Iris pigment epithelial cell (primary cell): ENCODE measurements around the gene SH3BP1.
A peak's percentile ranks its signal among the peaks of the same experiment; 100 is the strongest.
"Not testable (repeated sequence)": the region's sequence is repeated elsewhere in the genome, so short reads cannot be mapped to it uniquely, and the experiment has no call there.

Experiments used
- DNase-seq: peaks from one replicate; pipeline ENCODE4 v3.0.0-alpha.2; 2011; ENCODE audit warnings: low read depth

Gene SH3BP1

DNA sequence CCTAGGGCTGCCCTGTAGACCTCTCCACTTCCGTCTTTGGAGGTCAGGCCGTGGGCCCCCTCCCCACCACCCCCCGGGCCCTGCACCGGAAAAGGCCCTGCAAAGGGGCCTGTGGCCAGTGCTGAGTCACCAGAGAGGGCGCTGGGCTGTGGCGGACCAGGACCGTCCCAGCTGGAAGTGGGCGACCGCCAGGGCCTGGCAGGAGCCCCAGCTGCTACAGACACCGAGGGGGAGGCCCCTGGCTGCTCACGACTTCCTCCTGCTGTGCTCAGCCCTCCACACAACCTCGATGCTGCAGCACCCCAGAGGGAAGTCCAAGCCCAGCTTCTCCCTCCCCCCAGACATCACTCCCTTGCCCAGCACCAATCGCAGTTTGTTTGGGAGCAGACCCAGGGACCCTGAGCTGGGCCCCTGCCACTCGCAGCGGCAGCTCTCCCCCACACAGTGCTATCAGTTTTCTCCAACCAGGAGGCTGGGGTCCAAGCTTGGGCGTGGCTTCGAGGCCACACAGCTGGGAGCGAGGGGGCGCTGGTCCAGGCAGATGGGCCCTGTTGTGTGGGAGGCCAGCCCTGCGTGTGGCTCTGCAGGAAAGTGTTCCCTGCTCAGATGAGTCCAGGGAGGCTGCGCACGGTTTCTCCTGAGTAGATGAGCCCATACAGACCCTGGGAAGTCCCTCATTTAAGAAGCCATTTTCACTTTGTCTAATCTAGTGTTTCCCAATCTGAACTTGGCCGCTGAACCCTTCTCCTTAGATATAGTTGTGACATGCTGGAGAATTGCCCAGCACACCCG, 5.6 kb upstream of the SH3BP1 start:
- peak; percentile 73 for DNase-seq

DNA sequence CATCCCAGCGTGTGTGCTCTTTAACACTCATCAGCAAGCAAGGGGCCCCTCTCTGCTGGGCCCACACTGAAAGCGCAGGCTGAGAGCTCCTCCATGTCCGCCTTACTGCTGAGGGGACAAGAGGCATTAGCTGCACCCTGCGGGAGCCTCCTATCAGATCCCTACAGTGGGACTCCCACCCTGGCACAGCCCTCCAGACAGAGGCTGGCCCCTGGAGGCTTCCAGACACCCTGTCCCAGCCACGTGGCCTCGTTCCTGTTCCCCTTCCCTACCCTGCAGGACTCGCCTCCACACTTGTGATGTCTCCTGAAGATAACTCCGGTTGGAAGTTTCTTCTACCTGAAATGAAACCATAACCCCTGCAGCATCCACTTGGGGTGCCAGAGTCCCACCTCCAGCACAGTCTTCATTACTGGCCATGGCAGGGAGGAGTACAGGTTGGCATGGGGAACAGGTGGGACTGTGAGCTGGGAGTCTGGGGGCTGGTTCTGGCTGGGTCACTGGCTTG, 5.0 kb upstream of the SH3BP1 start:
- peak; percentile 25 for DNase-seq

DNA sequence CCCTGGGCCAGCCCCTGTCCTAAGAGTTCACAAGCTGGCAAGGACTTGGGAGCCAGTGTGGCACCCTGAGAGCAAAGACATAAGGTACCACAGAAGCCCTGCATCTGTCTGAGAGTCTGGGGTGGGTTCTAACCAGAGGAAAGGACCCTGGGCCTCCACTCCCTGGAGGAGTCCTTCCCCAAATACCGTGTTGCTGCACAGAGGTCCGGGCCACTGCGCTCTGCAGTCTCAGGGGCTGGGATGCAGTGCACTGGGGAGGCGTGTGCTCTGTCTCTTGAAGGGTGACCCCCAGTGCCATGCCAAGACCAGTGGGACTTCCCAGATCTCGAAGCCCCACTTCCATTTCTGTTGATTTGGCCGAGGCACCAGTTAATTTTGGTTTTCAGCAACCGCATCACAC, 4.3 kb upstream of the SH3BP1 start:
- DNase-seq = no peak

DNA sequence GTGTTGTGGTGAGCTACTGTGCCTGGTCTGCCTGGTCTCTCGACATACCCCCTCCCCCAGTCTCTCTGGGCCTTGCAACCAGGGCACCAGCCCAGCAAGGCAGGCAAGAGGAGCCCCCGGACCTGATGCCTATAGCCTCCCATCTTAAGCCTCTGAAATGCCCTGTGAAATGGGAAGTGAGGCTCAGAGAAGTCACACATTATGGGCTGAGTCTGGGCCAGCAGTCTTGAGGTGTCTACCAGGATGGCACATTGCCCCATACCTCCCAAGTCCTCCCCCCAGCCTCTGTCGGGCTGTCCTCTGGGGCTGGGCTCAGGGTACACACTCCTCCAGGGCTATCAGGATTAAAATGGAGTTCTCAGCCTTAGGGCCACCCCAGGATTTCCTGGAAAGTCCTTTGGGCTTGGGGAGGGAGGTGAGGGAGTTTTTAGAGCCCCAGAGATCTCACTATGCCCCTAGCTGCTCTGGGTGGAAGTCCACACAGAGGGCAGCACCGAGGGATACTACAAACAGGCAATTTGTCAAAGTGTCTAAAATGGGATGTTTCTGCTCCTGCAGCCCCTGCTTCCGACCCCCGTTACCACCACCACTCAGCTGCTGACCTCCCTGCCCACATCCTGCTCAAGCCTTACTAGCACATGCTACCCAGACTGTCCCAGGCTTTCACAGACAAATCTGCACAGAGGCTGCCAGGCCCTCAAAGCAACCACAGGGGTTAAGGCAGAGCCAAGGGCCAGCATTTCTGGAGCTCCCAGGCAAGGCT, 3.1 kb upstream of the SH3BP1 start:
- DNase-seq = peak; percentile 78

DNA sequence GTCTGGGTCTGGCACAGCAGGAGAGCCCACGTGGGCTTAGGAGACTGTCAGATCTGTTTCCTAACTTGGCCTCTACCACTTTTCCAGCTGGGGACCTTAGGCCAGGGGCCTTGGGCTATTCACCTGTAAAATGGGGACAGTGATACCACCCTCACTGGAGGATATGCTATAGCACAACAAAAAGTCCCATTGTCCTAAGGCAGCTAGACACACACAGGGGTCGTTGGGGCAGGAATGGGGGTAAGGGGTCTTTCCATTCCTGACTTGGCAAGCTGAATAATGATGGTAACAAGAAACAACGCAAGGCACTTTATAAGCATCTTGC, 2.6 kb upstream of the SH3BP1 start:
- no peak for DNase-seq

DNA sequence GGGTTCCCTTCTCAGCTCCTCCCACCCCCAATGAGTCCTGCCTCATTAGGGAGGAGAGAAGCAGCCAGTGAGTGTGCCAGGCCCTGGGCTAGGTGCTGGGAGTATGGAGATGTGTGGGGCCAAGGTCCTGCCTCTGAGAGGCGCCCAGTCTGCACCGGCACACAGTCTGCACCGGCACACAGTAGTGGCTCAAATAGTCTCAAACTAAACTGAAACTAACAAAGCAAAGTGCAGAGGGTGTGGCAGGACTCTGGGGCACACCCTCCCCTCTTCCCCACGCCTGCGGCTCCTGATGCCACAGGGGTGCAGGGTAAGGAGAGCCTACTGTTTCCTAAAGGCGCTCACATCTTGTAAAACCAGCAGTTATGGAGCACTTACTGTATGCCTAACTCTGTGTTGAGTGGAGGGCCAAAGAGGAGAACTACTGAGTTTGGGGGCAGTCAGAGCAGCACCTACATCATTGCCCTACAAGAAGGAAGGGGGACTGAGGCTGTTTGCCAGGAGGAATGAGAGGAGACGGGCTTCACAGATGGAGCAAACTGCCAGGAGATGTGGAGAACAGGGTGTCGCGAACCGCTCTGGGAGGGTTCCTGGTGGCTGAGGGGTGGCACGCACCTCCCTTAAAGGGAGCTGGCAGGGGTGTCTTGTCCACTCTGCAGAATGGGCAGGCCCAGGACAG, 939 bp upstream of the SH3BP1 start:
- no peak for DNase-seq

DNA sequence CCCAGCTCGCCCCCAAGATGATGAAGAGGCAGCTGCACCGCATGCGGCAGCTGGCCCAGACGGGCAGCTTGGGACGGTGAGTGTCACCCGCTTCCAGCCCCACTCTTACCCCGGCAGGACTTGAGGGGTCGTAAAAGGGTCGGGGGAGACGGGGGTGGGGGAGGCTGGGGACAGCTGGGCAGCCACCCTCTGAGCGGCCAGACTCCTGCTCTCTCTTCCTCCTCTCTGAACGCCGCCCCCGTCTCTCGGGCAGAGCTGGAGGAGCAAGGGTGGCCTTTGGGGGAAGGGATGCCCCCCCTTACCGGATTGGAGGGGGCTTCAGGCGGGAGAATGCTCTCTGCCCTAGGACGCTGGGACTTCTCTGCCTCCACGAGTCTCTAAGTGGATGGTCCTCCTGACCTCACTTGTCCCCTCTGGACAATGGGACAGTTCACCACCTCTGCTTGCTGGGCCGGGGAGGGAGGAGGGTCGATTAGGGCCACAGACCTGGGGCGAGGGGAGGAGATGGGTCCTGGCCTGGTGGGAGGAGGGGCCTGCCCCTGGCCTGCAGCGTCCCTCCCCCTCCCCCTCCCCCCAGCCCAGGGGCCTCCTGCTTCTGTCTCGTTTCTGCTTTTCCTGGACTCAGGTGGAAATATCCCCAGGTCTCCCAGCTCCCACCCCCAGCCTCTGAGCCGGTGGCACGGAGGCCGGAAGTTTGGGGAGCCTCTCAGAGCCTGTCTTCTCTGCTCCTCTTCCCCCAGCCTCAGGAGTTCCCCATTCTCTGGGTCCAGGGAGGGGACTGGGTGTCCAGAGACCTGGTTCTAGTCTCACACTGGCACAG, 512 bp downstream of the SH3BP1 start:
- no peak for DNase-seq

DNA sequence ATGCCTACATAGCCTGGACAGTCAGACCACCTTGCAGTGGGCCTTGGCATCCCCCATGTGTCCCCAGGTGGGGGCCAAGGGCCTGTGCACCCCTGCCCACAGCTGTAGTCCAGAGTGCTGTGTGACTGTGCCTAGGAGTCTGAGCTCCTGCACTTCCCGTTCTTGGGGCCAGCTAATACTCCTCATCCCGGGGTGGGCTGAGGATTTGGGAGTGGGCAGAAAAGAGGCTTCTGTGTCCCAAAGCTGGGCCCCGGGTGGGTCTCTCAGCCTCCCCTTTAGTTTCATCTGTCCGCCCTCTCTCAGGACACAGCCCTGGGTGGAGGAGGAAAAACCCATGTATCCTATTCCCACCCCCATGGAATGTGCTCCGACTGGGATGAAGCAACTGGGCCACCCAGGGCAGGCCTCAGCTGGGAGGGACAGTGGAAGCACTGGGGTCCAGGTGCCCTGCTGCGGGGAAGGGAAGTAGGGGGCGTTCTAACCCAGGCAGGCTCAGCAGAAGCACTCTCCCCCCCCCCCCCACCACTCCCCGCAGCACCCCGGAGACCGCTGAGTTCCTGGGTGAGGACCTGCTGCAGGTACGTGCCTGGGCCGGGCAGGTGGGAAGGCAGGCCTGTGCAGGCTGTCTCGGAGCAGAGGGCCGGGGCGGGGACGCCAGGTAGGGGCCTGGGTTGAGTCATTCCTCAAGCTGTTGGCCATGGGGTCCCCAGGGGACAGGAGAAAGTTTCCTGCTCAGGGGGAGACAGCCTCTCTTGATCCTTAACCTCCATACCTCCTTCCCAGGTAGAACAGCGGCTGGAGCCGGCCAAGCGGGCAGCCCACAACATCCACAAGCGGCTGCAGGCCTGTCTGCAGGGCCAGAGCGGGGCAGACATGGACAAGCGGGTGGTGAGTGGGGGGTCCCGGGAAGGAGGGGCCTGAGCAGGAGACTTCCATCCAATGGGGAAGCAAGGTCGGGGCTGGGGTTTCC, 1.4 kb downstream of the SH3BP1 start:
- no peak for DNase-seq

DNA sequence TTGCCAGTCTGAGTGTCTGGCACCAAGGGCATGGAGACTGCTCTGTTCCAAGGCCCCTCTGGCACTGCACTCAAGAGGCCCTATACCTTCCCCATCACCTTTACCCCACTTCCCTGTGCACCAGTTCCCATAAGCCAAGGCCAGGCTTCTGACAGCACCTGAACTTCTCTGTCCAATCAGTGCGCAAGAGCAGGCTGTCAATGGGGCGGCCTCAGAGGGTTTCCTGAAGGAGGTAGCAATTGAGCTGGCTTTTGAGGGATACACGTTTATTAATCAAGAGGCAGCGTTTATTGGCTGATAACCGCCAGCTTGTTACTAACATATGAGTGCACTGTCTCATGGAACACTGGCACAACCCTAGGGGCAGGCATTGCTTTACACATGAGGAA, 2.1 kb downstream of the SH3BP1 start:
- DNase-seq = no peak

DNA sequence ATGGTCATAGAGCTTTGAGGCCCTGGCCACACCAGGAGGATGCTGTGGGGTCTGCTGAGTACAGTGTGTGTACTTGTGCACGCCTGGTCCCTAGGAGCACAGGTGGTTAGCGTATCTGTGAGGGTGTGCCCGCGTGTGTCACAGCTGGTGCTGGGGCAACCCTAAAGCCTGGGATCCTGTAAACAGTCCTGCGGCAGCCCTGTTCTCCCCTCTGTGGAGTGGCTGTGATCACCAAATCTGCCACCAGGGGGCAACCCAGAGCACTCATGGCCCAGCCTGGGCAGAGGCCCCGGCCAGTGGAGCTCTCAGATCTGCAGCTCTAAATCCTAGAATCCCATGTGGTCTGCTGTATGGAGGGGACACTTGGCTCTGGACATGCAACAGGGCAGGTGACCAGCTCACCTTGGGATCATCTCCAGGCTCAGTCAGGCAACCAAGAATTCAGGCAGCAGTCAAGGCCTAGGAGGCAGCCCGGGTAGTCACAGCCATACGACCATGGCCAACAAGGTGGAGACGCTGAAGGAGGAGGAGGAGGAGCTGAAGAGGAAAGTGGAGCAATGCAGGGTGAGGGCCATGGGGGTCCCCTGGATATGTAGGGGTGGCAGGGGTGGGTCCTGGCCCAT, 3.9 kb downstream of the SH3BP1 start:
- peak; percentile 55 for DNase-seq

DNA sequence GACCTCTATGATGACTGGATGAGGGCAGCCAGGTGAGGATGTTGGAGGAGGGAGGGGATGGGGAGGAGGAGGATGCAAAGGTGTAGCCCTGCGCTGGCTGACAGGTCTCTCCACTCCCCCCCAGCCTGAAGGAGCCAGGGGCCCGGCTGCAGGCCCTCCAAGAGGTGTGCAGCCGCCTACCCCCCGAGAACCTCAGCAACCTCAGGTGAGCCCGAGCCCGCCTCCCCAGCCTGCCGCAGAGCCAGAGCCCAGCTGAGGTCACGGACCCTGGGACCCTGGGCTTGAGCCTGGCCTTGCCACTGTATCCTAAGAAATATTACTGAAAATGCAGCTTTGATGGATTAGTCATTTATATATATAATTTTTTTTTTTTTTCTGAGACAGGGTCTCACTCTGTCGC, 7.8 kb downstream of the SH3BP1 start:
- no peak for DNase-seq

DNA sequence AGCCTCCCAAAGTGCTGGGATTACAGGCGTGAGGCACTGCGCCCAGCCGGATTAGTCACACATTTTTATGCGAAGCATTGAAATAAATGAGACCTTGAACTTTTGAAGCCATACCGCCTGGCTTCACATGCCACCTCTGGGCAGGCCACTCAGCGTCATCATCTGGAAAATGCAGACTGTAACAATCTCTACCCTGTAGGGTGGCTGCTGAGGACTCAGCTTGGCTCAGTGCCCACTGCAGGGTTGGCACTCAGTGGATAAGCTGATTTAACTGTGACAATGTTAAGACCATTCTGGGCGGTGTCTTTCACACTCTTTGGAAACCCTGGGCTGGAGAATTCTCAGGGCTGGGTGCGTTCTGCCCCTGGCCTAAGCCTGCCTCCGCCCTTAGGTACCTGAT, 8.5 kb downstream of the SH3BP1 start:
- DNase-seq = no peak

DNA sequence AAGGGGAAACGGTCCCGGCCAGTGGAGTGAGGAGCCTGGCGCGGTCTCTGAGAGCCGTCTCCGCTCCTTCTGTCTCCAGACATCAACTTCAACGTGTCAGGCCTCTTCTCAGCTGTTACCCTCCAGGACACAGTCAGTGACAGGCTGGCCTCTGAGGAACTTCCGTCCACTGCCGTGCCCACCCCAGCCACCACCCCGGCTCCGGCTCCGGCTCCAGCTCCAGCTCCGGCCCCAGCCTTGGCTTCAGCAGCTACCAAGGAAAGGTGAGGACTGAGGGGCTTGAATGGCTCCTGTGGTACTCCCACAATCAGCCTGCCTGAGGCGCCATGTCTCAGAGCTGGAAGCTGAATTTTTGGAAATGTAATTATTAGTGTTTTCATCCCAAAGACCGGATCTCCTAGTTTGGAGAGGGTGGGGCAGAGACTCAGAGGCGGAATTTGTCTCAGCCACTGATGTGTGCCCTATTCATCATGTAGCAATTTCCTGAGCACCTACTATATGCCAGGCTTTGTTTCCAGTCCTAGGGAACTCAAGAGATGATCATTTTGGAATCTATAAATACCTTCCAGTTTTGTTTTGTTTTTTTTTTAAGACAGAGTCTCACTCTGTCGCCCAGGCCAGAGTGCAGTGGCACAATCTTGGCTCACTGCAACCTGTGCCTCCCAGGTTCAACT, 11.1 kb downstream of the SH3BP1 start:
- DNase-seq = no peak

DNA sequence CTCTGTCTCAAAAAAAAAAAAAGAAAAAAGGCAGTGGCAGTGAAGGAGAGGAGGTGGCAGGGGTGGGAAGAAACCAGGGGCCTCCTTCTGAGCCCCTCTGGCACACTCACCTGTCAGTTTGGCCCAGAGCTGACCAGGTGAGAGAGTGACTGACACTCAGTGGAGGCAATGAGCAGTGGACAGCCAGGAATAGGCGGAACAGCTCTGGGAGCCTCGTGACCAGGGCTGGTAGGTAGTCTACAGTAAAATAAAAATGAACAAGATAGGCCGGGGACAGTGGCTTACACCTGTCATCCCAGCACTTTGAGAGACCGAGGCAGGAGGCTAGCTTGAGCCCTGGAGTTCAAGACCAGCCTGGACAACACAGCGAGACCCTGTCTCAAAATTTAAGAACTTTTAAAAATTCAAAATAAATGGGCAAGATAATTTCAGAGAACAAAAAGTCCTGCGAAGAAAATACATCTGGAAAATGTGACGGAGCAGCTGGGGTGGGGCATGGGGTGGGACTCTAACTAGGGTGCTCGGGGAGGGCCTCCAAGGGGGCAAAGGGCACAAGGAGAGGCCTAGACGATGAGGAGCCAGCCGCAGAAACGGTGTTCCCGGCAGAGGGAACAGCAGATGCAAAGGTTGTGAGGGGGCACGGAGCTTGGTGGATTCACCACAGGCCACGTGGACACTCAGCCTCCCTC, 15.2 kb downstream of the SH3BP1 start:
- DNase-seq = no peak

DNA sequence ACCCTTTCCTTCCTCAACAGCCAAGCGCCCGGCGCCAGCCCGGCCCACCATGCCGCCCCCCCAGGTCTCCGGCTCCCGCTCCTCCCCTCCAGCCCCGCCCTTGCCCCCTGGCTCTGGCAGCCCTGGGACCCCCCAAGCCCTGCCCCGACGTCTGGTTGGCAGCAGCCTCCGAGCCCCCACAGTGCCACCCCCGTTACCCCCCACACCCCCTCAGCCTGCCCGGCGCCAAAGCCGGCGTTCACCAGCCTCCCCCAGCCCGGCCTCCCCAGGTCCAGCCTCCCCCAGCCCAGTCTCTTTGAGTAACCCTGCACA, 15.7 kb downstream of the SH3BP1 start:
- DNase-seq = no peak

DNA sequence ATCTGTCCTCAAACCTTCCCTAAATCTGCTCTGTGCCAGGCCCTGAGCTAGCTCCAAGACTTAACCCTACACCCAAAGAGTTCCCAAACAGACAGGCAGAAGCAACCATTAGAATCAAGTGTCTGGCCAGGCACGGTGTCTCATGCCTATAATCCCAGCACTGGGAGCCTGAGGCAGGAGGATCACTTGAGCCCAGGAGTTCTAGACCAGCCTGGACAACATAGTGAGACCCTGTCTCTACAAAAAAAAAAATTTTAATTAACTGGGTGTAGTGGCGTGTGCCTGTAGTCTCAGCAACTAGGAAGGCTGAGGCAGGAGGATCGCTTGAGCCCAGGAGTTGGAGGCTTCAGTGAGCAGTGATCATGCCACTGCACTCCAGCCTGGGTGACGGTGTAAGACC, 17.1 kb downstream of the SH3BP1 start:
- not testable (repeated sequence) for DNase-seq

DNA sequence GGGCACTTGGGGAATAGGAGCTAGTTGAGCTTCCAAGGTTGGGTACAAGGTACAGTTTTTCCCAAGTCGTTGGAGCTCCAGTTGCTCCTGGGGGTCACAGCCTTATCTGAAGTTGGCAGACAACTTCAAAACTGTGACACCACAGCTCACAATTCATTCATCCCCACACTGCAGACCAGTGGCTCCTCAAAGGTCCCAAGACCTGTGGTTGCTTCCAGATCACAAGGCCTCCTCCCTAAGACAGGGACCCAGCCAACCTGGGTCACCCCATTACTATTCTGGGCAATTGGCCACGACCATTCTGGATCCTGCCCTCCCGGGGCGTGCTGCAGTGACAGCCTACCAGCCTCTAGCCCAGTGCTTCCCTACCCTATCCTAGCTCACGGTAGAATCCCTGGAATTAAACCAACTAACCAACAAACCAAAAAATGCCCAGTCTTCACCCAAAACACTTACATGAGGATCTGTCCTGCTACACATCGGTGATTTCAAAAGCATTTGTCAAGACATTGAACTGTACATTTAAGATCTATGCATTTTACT, 18.2 kb downstream of the SH3BP1 start:
- DNase-seq = peak; percentile 25

DNA sequence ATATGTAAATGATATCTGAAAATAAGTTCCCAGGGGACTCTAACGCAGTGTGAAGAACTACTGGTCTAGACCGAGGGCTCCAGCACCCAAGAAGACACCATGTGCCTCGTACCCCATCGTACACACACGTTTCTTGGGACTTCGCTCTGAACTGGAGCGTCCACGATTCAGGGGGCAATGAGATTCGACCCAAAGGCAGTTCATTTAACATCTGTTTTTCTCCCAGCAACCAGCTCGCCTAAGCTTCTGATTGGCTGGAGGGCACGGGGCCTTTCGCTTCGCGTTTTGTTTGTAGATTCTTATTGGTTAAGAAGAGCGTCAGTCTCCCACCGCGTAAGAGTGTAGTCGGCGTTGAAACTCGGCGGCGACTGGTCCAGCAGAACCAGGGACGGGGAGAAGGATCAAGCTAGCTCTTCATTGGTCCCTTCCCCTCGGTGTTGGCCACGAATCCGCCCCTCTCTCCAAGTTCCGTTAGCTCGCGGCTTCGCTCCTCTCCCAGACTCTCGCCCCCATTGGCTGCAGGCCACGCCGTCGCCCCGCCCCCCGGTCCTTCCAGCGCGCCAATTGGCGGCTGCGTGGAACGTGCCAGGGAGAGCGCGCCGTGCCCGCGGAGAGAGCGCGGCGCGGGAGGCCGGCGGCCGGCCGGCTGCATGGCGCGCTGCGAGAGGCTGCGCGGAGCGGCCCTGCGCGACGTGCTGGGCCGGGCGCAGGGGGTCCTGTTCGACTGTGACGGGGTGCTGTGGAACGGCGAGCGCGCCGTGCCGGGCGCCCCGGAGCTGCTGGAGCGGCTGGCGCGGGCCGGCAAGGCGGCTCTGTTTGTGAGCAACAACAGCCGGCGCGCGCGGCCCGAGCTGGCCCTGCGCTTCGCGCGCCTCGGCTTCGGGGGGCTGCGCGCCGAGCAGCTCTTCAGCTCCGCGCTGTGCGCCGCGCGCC, 18.9 kb downstream of the SH3BP1 start, which contains the start of gene PDXP:
PDXP (plus strand) TSS at position 591 of the 933 bp plus-strand sequence; CDS start at position 651, 60 bp downstream.
- peak; percentile 100 for DNase-seq
